H9 (cell line): ENCODE data around the gene GHRL. TPM values are rescaled to one million over a fixed set of nuclear protein-coding genes. Genes with fewer than 3 reads are reported as not detected.
A peak's percentile ranks its signal among the peaks of the same experiment; 100 is the strongest.

Experiments
- DNase-seq: peaks from one replicate; pipeline ENCODE4 v3.0.0-alpha.2; 2017
- H2AFZ ChIP-seq: one replicate; pipeline ENCODE4 v1.6.1; 2013; ENCODE audit warnings: mild to moderate bottlenecking, low read length, control low read depth, moderate library complexity
- H2AK5ac ChIP-seq: 2 replicates; pipeline ENCODE4 v1.6.1; 2013; ENCODE audit warnings: low read length, control low read depth, mixed read lengths; ENCODE audit not compliant: insufficient read length
- H2BK120ac ChIP-seq: one replicate; pipeline ENCODE4 v1.6.1; 2013; ENCODE audit warnings: low read depth, mild to moderate bottlenecking, low read length, control low read depth, inconsistent platforms; ENCODE audit not compliant: poor library complexity, severe bottlenecking
- H2BK12ac ChIP-seq: 2 replicates; pipeline ENCODE4 v1.6.1; 2013; ENCODE audit warnings: low read length, control low read depth, mixed read lengths, low read depth; ENCODE audit not compliant: insufficient read length
- H2BK15ac ChIP-seq: 2 replicates; pipeline ENCODE4 v1.6.1; 2013; ENCODE audit warnings: low read depth, low read length, control low read depth
- H2BK20ac ChIP-seq: one replicate; pipeline ENCODE4 v1.6.1; 2013; ENCODE audit warnings: low read depth, mild to moderate bottlenecking, low read length, control low read depth, inconsistent platforms; ENCODE audit not compliant: poor library complexity, severe bottlenecking
- H2BK5ac ChIP-seq: 2 replicates; pipeline ENCODE4 v1.6.1; 2013; ENCODE audit warnings: low read length, control low read depth, mixed read lengths; ENCODE audit not compliant: insufficient read length
- H3K14ac ChIP-seq: 2 replicates; pipeline ENCODE4 v1.6.1; 2013; ENCODE audit warnings: low read length, control low read depth; ENCODE audit not compliant: insufficient read depth
- H3K18ac ChIP-seq: 2 replicates; pipeline ENCODE4 v1.6.1; 2013; ENCODE audit warnings: low read depth, mild to moderate bottlenecking, mixed read lengths, low read length, control low read depth; ENCODE audit not compliant: insufficient read length
- H3K23ac ChIP-seq: 2 replicates; pipeline ENCODE4 v1.6.1; 2013; ENCODE audit warnings: low read length, control low read depth, mixed read lengths, low read depth; ENCODE audit not compliant: insufficient read length
- H3K23me2 ChIP-seq: 2 replicates; pipeline ENCODE4 v1.6.1; 2013; ENCODE audit warnings: low read depth, mild to moderate bottlenecking, mixed read lengths, low read length, control low read depth; ENCODE audit not compliant: insufficient read length, poor library complexity, severe bottlenecking
- H3K27ac ChIP-seq: 2 replicates; pipeline ENCODE4 v1.5.1; 2013; ENCODE audit warnings: low read length, control low read depth, mixed read lengths, low read depth; ENCODE audit not compliant: insufficient read length
- H3K27me3 ChIP-seq: 2 replicates; pipeline ENCODE4 v1.6.1; 2013; ENCODE audit warnings: low read length, control low read depth, inconsistent platforms; ENCODE audit not compliant: insufficient read depth
- H3K4ac ChIP-seq: 2 replicates; pipeline ENCODE4 v1.6.1; 2013; ENCODE audit warnings: low read depth, mild to moderate bottlenecking, control low read depth, inconsistent platforms, low read length, moderate library complexity
- H3K4me1 ChIP-seq: 2 replicates; pipeline ENCODE4 v1.6.1; 2013; ENCODE audit warnings: low read length, control low read depth, inconsistent platforms; ENCODE audit not compliant: insufficient read depth
- H3K4me2 ChIP-seq: 2 replicates; pipeline ENCODE4 v1.6.1; 2013; ENCODE audit warnings: low read length, control low read depth, mixed read lengths; ENCODE audit not compliant: insufficient read length, insufficient read depth
- H3K56ac ChIP-seq: 2 replicates; pipeline ENCODE4 v1.6.1; 2013; ENCODE audit warnings: low read depth, mild to moderate bottlenecking, mixed read lengths, low read length, control low read depth; ENCODE audit not compliant: insufficient read length
- H3K79me1 ChIP-seq: 2 replicates; pipeline ENCODE4 v1.6.1; 2013; ENCODE audit warnings: low read depth, mild to moderate bottlenecking, moderate library complexity, low read length, control low read depth, inconsistent platforms; ENCODE audit not compliant: insufficient read depth, poor library complexity, severe bottlenecking
- H3K79me2 ChIP-seq: 2 replicates; pipeline ENCODE4 v1.6.1; 2013; ENCODE audit warnings: low read length, control low read depth, inconsistent platforms; ENCODE audit not compliant: insufficient read depth
- H3K9ac ChIP-seq: 2 replicates; pipeline ENCODE4 v1.6.1; 2013; ENCODE audit warnings: low read length, control low read depth, mixed read lengths; ENCODE audit not compliant: insufficient read length; ENCODE audit errors: extremely low read depth
- H3K9me3 ChIP-seq: one replicate; pipeline ENCODE4 v1.6.1; 2013; ENCODE audit warnings: low read depth, low read length, inconsistent platforms; ENCODE audit not compliant: control insufficient read depth
- H3T11ph ChIP-seq: one replicate; pipeline ENCODE4 v1.6.1; 2013; ENCODE audit warnings: mild to moderate bottlenecking, low read length, control low read depth, inconsistent platforms
- H4K20me1 ChIP-seq: one replicate; pipeline ENCODE4 v1.6.1; 2013; ENCODE audit not compliant: control insufficient read depth, insufficient read length, insufficient read depth
- H4K5ac ChIP-seq: 2 replicates; pipeline ENCODE4 v1.6.1; 2013; ENCODE audit warnings: low read depth, mild to moderate bottlenecking, mixed read lengths, low read length, control low read depth; ENCODE audit not compliant: insufficient read length
- H4K8ac ChIP-seq: replicated peaks from 2 replicates; pipeline ENCODE4 v1.6.1; 2013; ENCODE audit warnings: low read length, control low read depth, mixed read lengths, low read depth; ENCODE audit not compliant: insufficient read length
- H4K91ac ChIP-seq: 2 replicates; pipeline ENCODE4 v1.6.1; 2013; ENCODE audit warnings: low read depth, mild to moderate bottlenecking, moderate library complexity, mixed read lengths, low read length, control low read depth; ENCODE audit not compliant: insufficient read length
- H3K27ac Mint-ChIP-seq, 3 experiments: 2 replicates in 2 of 3; 3 replicates in 1 of 3; pipeline ENCODE4 v1.8.0; 2020 to 2021; ENCODE audit warnings: mixed read lengths in 3 of 3, mild to moderate bottlenecking in 1 of 3, moderate library complexity in 1 of 3
- H3K27me3 Mint-ChIP-seq: 2 replicates; pipeline ENCODE4 v1.8.0; 2021; ENCODE audit warnings: low read depth, mild to moderate bottlenecking, moderate library complexity, mixed read lengths
- H3K36me3 Mint-ChIP-seq, 3 experiments: 2 replicates in 2 of 3; 3 replicates in 1 of 3; pipeline ENCODE4 v1.8.0; 2020 to 2021; ENCODE audit warnings: low read depth in 3 of 3, mixed read lengths in 3 of 3; ENCODE audit not compliant: insufficient read depth in 1 of 3
- H3K4me1 Mint-ChIP-seq, 2 experiments: 2 replicates each; pipeline ENCODE4 v1.8.0; 2020; ENCODE audit warnings: mixed read lengths in 2 of 2
- H3K4me3 Mint-ChIP-seq, 2 experiments: 2 replicates in 1 of 2; 3 replicates in 1 of 2; pipeline ENCODE4 v1.8.0; 2020 to 2021; ENCODE audit warnings: mild to moderate bottlenecking in 2 of 2, mixed read lengths in 2 of 2, moderate library complexity in 1 of 2
- H3K9me3 Mint-ChIP-seq, 2 experiments: 2 replicates in 1 of 2; 3 replicates in 1 of 2; pipeline ENCODE4 v1.8.0; 2020; ENCODE audit warnings: mild to moderate bottlenecking in 2 of 2, mixed read lengths in 2 of 2, moderate library complexity in 1 of 2
- WGBS: extraction: QIAGEN DNeasy Blood & Tissue Kit; methylation state at CpG from one replicate; pipeline ENCODE4 v1.1.7; 2013; ENCODE audit warnings: missing lambda C conversion rate, low lambda C conversion rate, mixed read lengths; ENCODE audit not compliant: insufficient read length; ENCODE audit errors: extremely low coverage; 5-methylcytosine and 5-hydroxymethylcytosine counted together
- total RNA-seq: library from RNA; stranded (reverse); gene quantifications from 2 replicates; pipeline ENCODE4 v1.2.1, GENCODE V29; 2021
- TF ChIP-seq, protein P1 (sequence below): fragments of 200-600 bp; sonication (generic); conservative IDR thresholded peaks from 3 replicates; pipeline ENCODE4 v1.8.0; 2021; ENCODE audit warnings: antibody characterized with exemption, mild to moderate bottlenecking

The GHRL gene
- total RNA-seq, 1 experiment from 2014 or later: 1.3 TPM

DNA sequence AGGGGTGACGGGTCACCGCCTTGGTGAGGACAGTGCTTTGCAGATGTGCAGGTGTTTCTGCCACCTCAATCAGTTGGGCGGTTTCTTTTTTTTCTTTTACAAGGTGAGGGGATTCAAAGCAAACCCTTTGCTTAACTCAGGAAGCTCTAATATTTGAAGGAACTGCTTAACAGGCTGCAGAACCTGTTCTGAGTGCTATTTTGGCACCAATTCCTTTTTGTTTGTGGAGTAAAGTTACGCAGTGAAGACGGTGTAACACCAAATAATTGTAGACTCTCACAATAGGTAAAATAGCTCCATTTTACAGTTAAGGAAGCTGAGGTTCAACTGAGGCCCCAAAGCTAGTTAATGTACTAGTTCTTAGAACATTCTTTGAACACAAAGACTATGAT lies 6.6 kb downstream of the GHRL start:
- Mint-ChIP-seq H3K4me3 (no peak overlapping the region), H3K27ac (peak overlapping the region in 1 of 3 experiments; percentile 80; a peak in 1 of 7 replicates)
- TF ChIP-seq, protein P1, sequence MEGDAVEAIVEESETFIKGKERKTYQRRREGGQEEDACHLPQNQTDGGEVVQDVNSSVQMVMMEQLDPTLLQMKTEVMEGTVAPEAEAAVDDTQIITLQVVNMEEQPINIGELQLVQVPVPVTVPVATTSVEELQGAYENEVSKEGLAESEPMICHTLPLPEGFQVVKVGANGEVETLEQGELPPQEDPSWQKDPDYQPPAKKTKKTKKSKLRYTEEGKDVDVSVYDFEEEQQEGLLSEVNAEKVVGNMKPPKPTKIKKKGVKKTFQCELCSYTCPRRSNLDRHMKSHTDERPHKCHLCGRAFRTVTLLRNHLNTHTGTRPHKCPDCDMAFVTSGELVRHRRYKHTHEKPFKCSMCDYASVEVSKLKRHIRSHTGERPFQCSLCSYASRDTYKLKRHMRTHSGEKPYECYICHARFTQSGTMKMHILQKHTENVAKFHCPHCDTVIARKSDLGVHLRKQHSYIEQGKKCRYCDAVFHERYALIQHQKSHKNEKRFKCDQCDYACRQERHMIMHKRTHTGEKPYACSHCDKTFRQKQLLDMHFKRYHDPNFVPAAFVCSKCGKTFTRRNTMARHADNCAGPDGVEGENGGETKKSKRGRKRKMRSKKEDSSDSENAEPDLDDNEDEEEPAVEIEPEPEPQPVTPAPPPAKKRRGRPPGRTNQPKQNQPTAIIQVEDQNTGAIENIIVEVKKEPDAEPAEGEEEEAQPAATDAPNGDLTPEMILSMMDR: no peak

More for the DNA sequence above, 6.6 kb downstream of the GHRL start:
- Histone ChIP-seq H2AK5ac (no peak overlapping the region), H3T11ph (no peak overlapping the region), H3K79me2 (no peaks in the 10 kb centered on the region), H3K27ac (no peak overlapping the region), H3K23ac (no peak overlapping the region), H4K5ac (no peak overlapping the region), H3K9ac (no peak overlapping the region), H4K91ac (no peak overlapping the region), H2BK20ac (no peak overlapping the region), H4K20me1 (no peaks in the 10 kb centered on the region), H2BK120ac (no peak overlapping the region), H2BK12ac (no peak overlapping the region), H3K4me1 (0 out of 2 replicates have a peak, but pooled peaks cover 1% of the 10 kb centered on the region), H2AFZ (no peak overlapping the region), H3K79me1 (no peaks in the 10 kb centered on the region), H2BK15ac (no peak overlapping the region), H3K4me2 (no peak overlapping the region), H3K14ac (no peak overlapping the region), H3K9me3 (no peaks in the 10 kb centered on the region), H4K8ac (no peak overlapping the region), H3K23me2 (no peaks in the 10 kb centered on the region), H3K56ac (no peak overlapping the region), H2BK5ac (no peak overlapping the region), H3K4ac (no peak overlapping the region), H3K27me3 (no peaks in the 10 kb centered on the region), H3K18ac (no peak overlapping the region)
- no CpG with 5 or more reads among the region's 5 CpGs for WGBS
- H3K9me3 Mint-ChIP-seq: no peaks in the 10 kb centered on the region
- H3K4me1 Mint-ChIP-seq: peaks cover 19% of the 10 kb centered on the region in 2 experiments
- H3K36me3 Mint-ChIP-seq: peaks cover 0 to 37% (median 13%) of the 10 kb centered on the region in 3 experiments; a peak in 6 of 7 replicates
- H3K27me3 Mint-ChIP-seq: no peaks in the 10 kb centered on the region
- no peak for DNase-seq
